Measurements from ENCODE around the gene BORCS6. TPM values are rescaled to one million over a fixed set of nuclear protein-coding genes. Genes with fewer than 3 reads are reported as not detected.

BORCS6 gene
- total and polyA plus RNA-seq, 11 donors = 5.1 to 13.5 (median 8.1) TPM

GRCh38 chr17:8186787-8187516, 3.0 kb downstream of the BORCS6 start:
- H3K36me3 ChIP-seq = no peaks in the 10 kb centered on the region
- WGBS, 4 donors = 0 to 1% (median 1%) methylated on average over 32 of the region's 32 CpGs
- peaks cover 6 to 43% (median 30%) of the 10 kb centered on the region in 12 donors for H3K4me1 ChIP-seq
- intact Hi-C loops (cut with DNase I) = loop anchor here (1.0 to 10.0 kb wide), 15 partner anchors 30 to 110 kb away; partner anchors contain the start of genes CTC1 (in 3 of the 10), PFAS (in 3 of the 10), ALOXE3 (in 1 of the 10) and HES7 (in 1 of the 10)
- H3K4me3 ChIP-seq = peak overlapping the region; percentile 61 to 96 (median 82)
- peak; percentile 92 to 95 (median 93) for DNase-seq
- ATAC-seq = peak; percentile 57 to 83 (median 72)
- H3K27ac ChIP-seq = peak overlapping the region; percentile 49 to 99 (median 96)
- H3K27me3 ChIP-seq = no peaks in the 10 kb centered on the region
- H3K9me3 ChIP-seq = no peaks in the 10 kb centered on the region
- peak in 8 of 12 donors; percentile 3 to 67 (median 46) for TF ChIP-seq CTCF (IDR thresholded peaks at IDR 0.05)
- peak in 1 of 2 donors; percentile 9 for TF ChIP-seq POLR2A (IDR thresholded peaks at IDR 0.05)

GRCh38 chr17:8186446-8186786, 3.6 kb downstream of the BORCS6 start:
- ATAC-seq = no peak
- intact Hi-C loops (cut with DNase I) = loop anchor here (1.0 to 10.0 kb wide), 14 partner anchors 30 to 111 kb away; partner anchors contain the start of genes CTC1 (in 3 of the 10), PFAS (in 3 of the 10), ALOXE3 (in 1 of the 10) and HES7 (in 1 of the 10)
- no peaks in the 10 kb centered on the region for H3K27me3 ChIP-seq
- no peak for DNase-seq
- no peaks in the 10 kb centered on the region for H3K9me3 ChIP-seq
- no peak for TF ChIP-seq POLR2A (IDR thresholded peaks at IDR 0.05)
- TF ChIP-seq CTCF (IDR thresholded peaks at IDR 0.05) = peak in 3 of 12 donors; percentile 18 to 51 (median 42)
- H3K4me3 ChIP-seq = peak overlapping the region; percentile 61 to 96 (median 82)
- peak overlapping the region; percentile 49 to 99 (median 96) for H3K27ac ChIP-seq
- no peaks in the 10 kb centered on the region for H3K36me3 ChIP-seq
- peaks cover 3 to 38% (median 26%) of the 10 kb centered on the region in 12 donors for H3K4me1 ChIP-seq
- 0 to 1% (median 0%) methylated on average over 12 to 23 of the region's 23 CpGs for WGBS, 4 donors

GRCh38 chr17:8185582-8186445, 4.2 kb downstream of the BORCS6 start:
- Histone ChIP-seq H3K4me1 (peaks cover 3 to 35% (median 21%) of the 10 kb centered on the region in 12 donors), H3K27ac (peak overlapping the region; percentile 49 to 99 (median 96)), H3K36me3 (no peaks in the 10 kb centered on the region), H3K9me3 (no peaks in the 10 kb centered on the region), H3K27me3 (no peaks in the 10 kb centered on the region), H3K4me3 (peak overlapping the region; percentile 61 to 96 (median 82))
- ATAC-seq (peak; percentile 30 to 60 (median 42)), DNase-seq (peak; percentile 77 to 93 (median 91))
- intact Hi-C loops (cut with DNase I) = loop anchor here (1.0 to 10.0 kb wide), 14 partner anchors 29 to 111 kb away; partner anchors contain the start of genes CTC1 (in 3 of the 10), PFAS (in 3 of the 10), ALOXE3 (in 1 of the 10) and HES7 (in 1 of the 10)
- no peak for TF ChIP-seq CTCF (IDR thresholded peaks at IDR 0.05)
- TF ChIP-seq POLR2A (IDR thresholded peaks at IDR 0.05) = peak in 1 of 2 donors; percentile 31
- 0 to 1% (median 0%) methylated on average over 30 to 44 of the region's 44 CpGs for WGBS, 4 donors
